IPS-18a (cell line): ENCODE data around the gene WIPI1.
"Not testable (repeated sequence)": the region's sequence is repeated elsewhere in the genome, so short reads cannot be mapped to it uniquely, and the experiment has no call there.

ENCODE experiments used
- H3K27ac ChIP-seq: one replicate; pipeline ENCODE4 v1.5.1; 2013; ENCODE audit warnings: low read length
- H3K27me3 ChIP-seq: one replicate; pipeline ENCODE4 v1.6.1; 2013; ENCODE audit warnings: mild to moderate bottlenecking, low read length; ENCODE audit not compliant: control insufficient read depth, insufficient read depth
- H3K36me3 ChIP-seq: one replicate; pipeline ENCODE4 v1.6.1; 2013; ENCODE audit warnings: low read depth, low read length; ENCODE audit not compliant: control insufficient read depth
- H3K4me1 ChIP-seq: one replicate; pipeline ENCODE4 v1.6.1; 2013; ENCODE audit warnings: low read depth, low read length; ENCODE audit not compliant: control insufficient read depth
- H3K4me3 ChIP-seq: one replicate; pipeline ENCODE4 v1.5.1; 2013; ENCODE audit warnings: low read length
- H3K9ac ChIP-seq: one replicate; pipeline ENCODE4 v1.6.1; 2013; ENCODE audit warnings: mild to moderate bottlenecking, low read length, moderate library complexity
- H3K9me3 ChIP-seq: one replicate; pipeline ENCODE4 v1.6.1; 2013; ENCODE audit warnings: low read depth, low read length; ENCODE audit not compliant: control insufficient read depth

Gene WIPI1

DNA sequence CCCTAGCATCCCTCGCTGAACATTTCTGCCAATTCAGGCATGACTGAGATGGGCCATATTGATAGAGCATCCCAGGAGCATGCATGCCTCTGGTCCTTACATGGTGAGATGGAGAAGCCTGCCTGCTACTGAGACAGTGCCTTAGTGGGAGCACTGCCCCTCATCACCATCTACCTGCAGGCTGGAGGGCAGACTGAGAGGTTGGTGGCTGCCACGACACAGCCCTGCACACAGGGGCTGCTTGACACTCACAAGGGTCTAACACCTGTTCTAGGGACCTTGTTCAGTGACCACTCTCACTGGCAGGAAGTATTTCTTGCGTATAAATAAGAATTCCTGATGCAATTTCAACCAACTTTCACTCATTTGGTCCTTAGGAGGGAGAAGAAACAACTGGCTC is 34.0 kb downstream of the WIPI1 start:
- Histone ChIP-seq H3K9ac (no peak overlapping the region), H3K36me3 (peaks cover under 1% of the 10 kb centered on the region), H3K9me3 (no peaks in the 10 kb centered on the region), H3K27me3 (no peaks in the 10 kb centered on the region), H3K27ac (no peak overlapping the region), H3K4me1 (peaks cover 17% of the 10 kb centered on the region), H3K4me3 (no peak overlapping the region)

DNA sequence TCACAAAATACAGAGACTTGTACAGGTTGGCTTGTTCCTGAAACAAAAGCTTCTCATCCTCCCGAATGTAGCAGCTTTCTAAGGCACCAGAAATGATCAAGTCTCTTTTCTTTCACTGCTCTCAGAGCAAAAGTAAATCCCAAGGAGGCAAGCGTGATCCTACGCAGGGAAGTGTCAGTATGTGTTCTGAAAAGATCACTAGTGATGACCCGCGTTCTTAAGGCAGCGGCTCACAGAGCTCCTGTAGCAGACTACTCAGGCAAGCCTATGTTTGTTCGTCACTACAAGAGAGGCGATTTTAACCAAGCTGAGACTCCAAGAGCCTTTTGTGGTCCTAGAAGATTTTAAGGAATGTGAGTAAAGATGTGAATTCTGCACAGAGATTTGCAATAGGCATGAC is 34.5 kb downstream of the WIPI1 start:
- H3K27me3 ChIP-seq, result no peaks in the 10 kb centered on the region
- no peaks in the 10 kb centered on the region for H3K9me3 ChIP-seq
- peaks cover 17% of the 10 kb centered on the region for H3K4me1 ChIP-seq
- no peak overlapping the region for H3K9ac ChIP-seq
- no peak overlapping the region for H3K4me3 ChIP-seq
- no peak overlapping the region for H3K27ac ChIP-seq
- H3K36me3 ChIP-seq, result no peaks in the 10 kb centered on the region

DNA sequence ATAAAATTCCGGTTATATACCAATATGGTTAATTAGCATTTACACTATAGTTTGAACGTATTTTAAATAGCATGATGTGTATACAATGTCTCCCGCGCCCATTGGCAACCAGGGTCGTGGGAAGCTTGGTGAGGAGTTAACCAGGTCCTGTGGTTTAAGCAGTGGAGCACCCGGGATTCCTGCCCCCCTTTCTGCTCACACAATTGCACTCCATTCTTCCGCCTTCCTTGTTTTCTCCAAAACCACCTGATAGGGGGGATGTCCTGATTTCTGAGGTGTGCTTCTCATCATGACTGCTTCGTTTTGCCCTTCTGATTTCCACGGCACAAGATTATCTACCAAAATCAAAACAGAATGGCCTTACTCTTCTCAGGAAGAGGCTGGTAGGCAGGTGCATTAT is 35.8 kb downstream of the WIPI1 start:
- no peaks in the 10 kb centered on the region for H3K27me3 ChIP-seq
- no peaks in the 10 kb centered on the region for H3K36me3 ChIP-seq
- no peak overlapping the region for H3K27ac ChIP-seq
- peaks cover 17% of the 10 kb centered on the region for H3K4me1 ChIP-seq
- no peak overlapping the region for H3K9ac ChIP-seq
- no peaks in the 10 kb centered on the region for H3K9me3 ChIP-seq
- no peak overlapping the region for H3K4me3 ChIP-seq

DNA sequence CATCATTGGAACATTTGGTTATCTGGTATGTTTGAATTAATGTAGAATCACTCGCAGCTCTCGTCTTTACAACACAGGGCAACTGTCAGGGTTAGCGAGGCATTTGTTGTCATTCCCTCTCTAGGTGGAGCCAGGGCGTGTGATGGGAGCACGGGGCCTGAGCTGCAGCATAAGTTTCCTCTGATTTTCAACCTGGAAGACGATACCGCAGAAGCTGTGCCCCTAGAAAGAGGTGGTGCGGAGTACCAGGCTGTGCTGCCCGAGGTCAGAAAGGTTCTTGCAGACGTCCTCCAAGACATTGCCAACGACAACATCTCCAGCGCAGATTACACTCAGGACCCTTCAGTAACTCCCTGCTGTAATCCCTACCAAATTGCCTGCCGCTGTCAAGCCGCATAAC is 37.2 kb downstream of the WIPI1 start:
- no peaks in the 10 kb centered on the region for H3K36me3 ChIP-seq
- H3K4me1 ChIP-seq, result peaks cover 17% of the 10 kb centered on the region
- H3K4me3 ChIP-seq, result no peak overlapping the region
- no peak overlapping the region for H3K9ac ChIP-seq
- no peaks in the 10 kb centered on the region for H3K27me3 ChIP-seq
- no peak overlapping the region for H3K27ac ChIP-seq
- no peaks in the 10 kb centered on the region for H3K9me3 ChIP-seq

DNA sequence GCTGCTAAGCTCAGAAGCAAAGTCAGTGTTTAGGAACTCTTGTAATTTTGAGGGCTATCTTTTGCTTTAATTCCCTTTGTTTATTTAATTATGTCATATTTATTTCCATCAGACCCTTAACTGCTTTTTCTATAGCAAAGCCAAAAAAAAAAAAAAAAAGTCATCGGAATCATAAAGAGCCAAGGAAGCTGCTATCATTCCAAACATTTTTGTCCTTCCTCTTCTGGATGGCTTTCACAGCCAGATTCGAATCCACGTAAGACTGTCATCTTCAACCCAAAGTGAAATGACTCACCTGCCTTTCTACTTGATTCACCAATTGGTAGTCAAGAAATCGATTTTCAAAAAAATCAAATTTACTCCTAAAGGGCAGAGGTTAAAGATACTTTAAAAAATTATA is 38.4 kb downstream of the WIPI1 start:
- no peaks in the 10 kb centered on the region for H3K27me3 ChIP-seq
- no peak overlapping the region for H3K9ac ChIP-seq
- no peak overlapping the region for H3K4me3 ChIP-seq
- no peaks in the 10 kb centered on the region for H3K36me3 ChIP-seq
- no peak overlapping the region for H3K27ac ChIP-seq
- H3K9me3 ChIP-seq, result no peaks in the 10 kb centered on the region
- H3K4me1 ChIP-seq, result peaks cover 12% of the 10 kb centered on the region

DNA sequence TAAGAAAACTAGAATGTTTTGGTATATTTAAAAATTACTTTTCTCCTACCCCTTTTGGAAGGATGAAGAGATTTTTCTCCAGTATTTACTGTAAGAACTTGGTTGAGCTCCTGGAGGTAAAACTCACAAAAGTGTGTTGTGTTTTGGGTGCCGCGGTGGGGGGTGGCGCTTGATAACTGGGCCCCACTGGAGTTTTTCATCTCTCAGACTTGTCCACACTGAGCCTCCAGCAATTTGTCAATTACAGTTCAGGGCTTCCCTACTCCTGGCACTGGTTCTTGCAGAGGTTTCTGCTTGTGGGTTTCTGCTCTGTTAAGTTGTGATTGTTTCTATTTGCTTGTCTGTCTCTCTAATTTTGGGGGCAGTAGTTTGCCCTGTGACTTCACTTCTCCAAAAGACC is 40.0 kb downstream of the WIPI1 start:
- peaks cover 4% of the 10 kb centered on the region for H3K4me1 ChIP-seq
- H3K36me3 ChIP-seq, result no peaks in the 10 kb centered on the region
- H3K4me3 ChIP-seq, result no peak overlapping the region
- no peaks in the 10 kb centered on the region for H3K9me3 ChIP-seq
- H3K9ac ChIP-seq, result no peak overlapping the region
- H3K27ac ChIP-seq, result no peak overlapping the region
- no peaks in the 10 kb centered on the region for H3K27me3 ChIP-seq

DNA sequence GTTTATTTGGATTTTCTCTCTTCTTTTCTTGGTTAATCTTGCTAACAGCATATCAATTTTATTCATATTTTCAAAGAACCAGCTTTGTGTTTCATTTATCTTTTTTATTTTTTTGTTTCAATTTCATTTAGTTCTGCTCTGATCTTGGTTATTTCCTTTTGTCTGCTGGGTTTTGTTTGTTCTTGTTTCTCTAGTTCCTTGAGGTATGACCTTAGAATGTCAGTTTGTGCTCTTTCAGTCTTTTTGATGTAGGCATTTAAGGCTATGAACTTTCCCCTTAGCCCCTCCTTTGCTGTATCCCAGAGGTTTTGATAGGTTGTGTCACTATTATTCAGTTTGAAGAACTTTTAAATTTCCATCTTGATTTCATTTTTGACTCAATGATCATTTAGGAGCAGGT is 42.4 kb downstream of the WIPI1 start:
- H3K4me1 ChIP-seq, H3K9ac ChIP-seq, H3K36me3 ChIP-seq, H3K9me3 ChIP-seq, H3K27ac ChIP-seq, H3K27me3 ChIP-seq, H3K4me3 ChIP-seq: not testable (repeated sequence)

DNA sequence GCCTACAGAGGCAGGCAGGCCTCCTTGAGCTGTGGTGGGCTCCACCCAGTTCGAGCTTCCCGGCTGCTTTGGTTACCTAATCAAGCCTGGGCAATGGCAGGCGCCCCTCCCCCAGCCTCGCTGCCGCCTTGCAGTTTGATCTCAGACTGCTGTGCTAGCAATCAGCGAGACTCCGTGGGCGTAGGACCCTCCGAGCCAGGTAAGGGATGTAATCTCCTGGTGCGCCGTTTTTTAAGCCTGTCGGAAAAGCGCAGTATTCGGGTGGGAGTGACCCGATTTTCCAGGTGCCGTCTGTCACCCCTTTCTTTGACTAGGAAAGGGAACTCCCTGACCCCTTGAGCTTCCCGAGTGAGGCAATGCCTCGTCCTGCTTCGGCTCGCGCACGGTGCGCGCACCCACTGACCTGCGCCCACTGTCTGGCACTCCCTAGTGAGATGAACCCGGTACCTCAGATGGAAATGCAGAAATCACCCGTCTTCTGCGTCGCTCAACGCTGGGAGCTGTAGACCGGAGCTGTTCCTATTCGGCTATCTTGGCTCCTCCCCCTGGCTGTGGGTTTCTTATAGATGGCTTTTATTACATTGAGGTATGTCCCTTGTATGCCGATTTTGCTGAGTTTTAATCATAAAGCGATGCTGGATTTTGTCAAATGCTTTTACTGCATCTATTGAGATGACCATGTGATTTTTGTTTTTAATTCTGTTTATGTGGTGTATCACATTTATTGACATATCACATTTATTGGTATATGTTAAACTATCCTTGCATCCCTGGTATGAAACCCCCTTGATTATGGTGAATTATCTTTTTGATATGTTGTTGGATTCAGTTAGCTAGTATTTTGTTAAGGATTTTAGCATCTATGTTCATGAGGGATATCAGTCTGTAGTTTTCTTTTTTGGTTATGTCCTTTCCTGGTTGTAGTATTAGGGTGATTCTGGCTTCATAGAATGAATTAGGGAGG is 43.4 kb downstream of the WIPI1 start:
- not testable (repeated sequence) for H3K4me1 ChIP-seq, H3K9ac ChIP-seq
- H3K4me3 ChIP-seq, result peak overlapping the region; percentile 45

DNA sequence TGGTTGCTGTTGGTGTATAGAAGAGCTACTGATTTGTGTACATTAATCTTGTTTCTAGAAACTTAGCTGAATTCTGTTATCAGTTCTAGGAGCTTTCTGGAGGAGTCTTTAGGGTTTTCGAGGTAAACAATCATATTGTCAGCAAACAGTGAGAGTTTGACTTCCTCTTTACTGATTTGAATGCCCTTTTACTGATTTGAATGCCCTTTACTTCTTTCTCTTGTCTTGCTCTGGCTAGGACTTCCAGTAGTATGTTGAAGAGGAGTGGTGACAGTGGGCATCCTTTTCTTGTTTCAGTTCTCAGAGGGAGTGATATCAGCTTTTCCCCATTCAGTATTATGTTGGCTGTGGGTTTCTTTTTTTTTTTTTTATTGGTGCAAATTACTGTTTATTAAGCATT is 49.6 kb downstream of the WIPI1 start:
- H3K27me3 ChIP-seq, result not testable (repeated sequence)

More for the DNA sequence above, 43.4 kb downstream of the WIPI1 start:
- not testable (repeated sequence) for H3K27me3 ChIP-seq, H3K36me3 ChIP-seq, H3K27ac ChIP-seq, H3K9me3 ChIP-seq

DNA sequence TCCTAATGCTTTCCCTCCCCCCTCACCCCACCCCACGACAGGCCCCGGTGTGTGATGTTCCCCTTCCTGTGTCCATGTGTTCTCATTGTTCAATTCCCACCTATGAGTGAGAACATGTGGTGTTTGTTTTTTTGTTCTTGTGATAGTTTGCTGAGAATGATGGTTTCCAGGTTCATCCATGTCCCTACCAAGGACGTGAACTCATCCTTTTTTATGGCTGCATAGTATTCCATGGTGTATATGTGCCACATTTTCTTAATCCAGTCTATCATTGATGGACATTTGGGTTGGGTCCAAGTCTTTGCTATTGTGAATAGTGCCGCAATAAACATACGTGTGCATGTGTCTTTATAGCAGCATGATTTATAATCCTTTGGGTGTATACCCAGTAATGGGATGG is 53.5 kb downstream of the WIPI1 start:
- not testable (repeated sequence) for H3K9me3 ChIP-seq

More for the DNA sequence above, 49.6 kb downstream of the WIPI1 start:
- not testable (repeated sequence) for H3K36me3 ChIP-seq, H3K27ac ChIP-seq, H3K4me1 ChIP-seq, H3K4me3 ChIP-seq, H3K9ac ChIP-seq, H3K9me3 ChIP-seq

DNA sequence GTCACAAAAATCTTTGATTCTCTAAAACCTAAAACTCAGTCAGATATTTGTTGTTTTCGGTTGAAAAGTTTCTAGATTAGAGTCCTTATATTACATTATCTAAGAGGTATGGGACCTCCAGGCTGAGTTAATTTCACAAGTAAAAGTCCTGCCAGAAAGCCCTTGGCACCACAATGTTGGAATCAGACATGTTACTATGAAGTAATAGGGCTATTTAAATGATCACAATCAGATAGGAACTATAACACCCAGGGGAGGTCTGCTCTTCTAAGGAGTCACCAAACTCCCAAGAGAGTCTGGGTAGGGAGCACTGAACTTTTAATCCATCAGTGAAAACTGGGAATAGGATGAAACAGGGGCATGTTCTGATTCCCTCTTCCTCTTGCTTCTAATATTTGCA is 54.2 kb downstream of the WIPI1 start:
- no peak overlapping the region for H3K9ac ChIP-seq
- H3K9me3 ChIP-seq, result no peaks in the 10 kb centered on the region
- no peak overlapping the region for H3K4me3 ChIP-seq
- H3K36me3 ChIP-seq, result no peaks in the 10 kb centered on the region
- no peak overlapping the region for H3K27ac ChIP-seq
- peaks cover 8% of the 10 kb centered on the region for H3K4me1 ChIP-seq
- no peaks in the 10 kb centered on the region for H3K27me3 ChIP-seq

More for the DNA sequence above, 53.5 kb downstream of the WIPI1 start:
- H3K9ac ChIP-seq, H3K27ac ChIP-seq, H3K36me3 ChIP-seq, H3K4me1 ChIP-seq, H3K27me3 ChIP-seq, H3K4me3 ChIP-seq: not testable (repeated sequence)

DNA sequence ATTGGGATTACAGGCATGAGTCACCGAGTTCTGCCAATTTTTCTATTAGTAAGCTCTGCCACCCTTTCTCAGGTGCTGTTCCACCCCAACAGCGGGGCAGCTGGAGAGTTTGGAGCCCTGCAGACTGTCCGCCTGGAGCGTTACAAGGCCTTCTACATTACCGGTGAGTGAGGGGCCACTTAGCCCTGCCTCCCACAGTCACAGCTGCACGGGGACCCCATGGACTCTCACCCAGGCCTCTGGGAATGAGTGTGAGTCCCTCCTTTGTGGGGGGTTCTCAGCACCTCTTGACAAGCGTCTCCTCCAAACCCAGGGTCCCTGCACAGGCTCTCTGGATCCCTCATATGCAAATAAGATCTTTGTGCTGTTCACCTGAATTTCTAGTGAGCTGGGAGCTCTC is 56.0 kb downstream of the WIPI1 start:
- Histone ChIP-seq H3K27me3 (no peaks in the 10 kb centered on the region), H3K4me1 (peaks cover 8% of the 10 kb centered on the region), H3K36me3 (no peaks in the 10 kb centered on the region), H3K9ac (no peak overlapping the region), H3K9me3 (no peaks in the 10 kb centered on the region), H3K27ac (no peak overlapping the region), H3K4me3 (no peak overlapping the region)
